K562 (cell line): ENCODE results near the gene XPA. TPM values are rescaled to one million over a fixed set of nuclear protein-coding genes. Genes with fewer than 3 reads are reported as not detected.

ENCODE experiments used
- BRCA1 ChIP-seq, 2 experiments: fragments of 450-650 bp in 1 of 2; sonication (generic) in 1 of 2; formaldehyde crosslinking in 1 of 2; IDR thresholded peaks; 2 replicates each; pipeline versions ENCODE4 v1.5.0 to v1.6.1; 2017 to 2020; ENCODE audit warnings: mild to moderate bottlenecking in 1 of 2, missing genetic modification reagents in 1 of 2
- CBFA2T2 ChIP-seq: fragments of 450-650 bp; conservative IDR thresholded peaks from 2 replicates; pipeline ENCODE4 v1.6.1; 2017; ENCODE audit warnings: mild to moderate bottlenecking
- CBFA2T3 ChIP-seq: fragments of 450-650 bp; IDR thresholded peaks from 2 replicates; pipeline ENCODE4 v1.6.1; 2017
- CSDE1 ChIP-seq, 2 experiments: fragments of 450-650 bp; IDR thresholded peaks; 2 replicates each; pipeline ENCODE4 v1.6.1; 2016; ENCODE audit warnings: mild to moderate bottlenecking in 1 of 2
- GMEB1 ChIP-seq: fragments of 250-450 bp; sonication (Bioruptor Pico); IDR thresholded peaks from 2 replicates; pipeline ENCODE4 v1.4.0; 2020; ENCODE audit warnings: mild to moderate bottlenecking
- IRF1 ChIP-seq: sonication (generic); formaldehyde crosslinking; IDR thresholded peaks from 2 replicates; pipeline ENCODE4 v1.8.0; 2022; ENCODE audit warnings: missing genetic modification reagents, mild to moderate bottlenecking, borderline replicate concordance
- NCOR1 ChIP-seq: fragments of 450-650 bp; IDR thresholded peaks from 2 replicates; pipeline ENCODE4 v1.6.1; 2016; ENCODE audit warnings: mild to moderate bottlenecking, moderate library complexity
- PYGO2 ChIP-seq: fragments of 450-650 bp; IDR thresholded peaks from 2 replicates; pipeline ENCODE4 v1.6.1; 2016; ENCODE audit warnings: mild to moderate bottlenecking, missing genetic modification characterization, moderate library complexity, missing compliant biosample characterization
- SLC30A9 ChIP-seq: fragments of 250-450 bp; sonication (Bioruptor Pico); IDR thresholded peaks from 2 replicates; pipeline ENCODE4 v1.8.0; 2022; ENCODE audit warnings: mild to moderate bottlenecking, moderate library complexity
- SRSF9 ChIP-seq: fragments of 200-400 bp; formaldehyde crosslinking; IDR thresholded peaks from 2 replicates; pipeline ENCODE4 v1.6.1; 2017; ENCODE audit warnings: low read depth, low read length, borderline replicate concordance
- TARDBP ChIP-seq: fragments of 450-650 bp; IDR thresholded peaks from 2 replicates; pipeline ENCODE4 v1.6.1; 2016
- ZBTB1 ChIP-seq: sonication (generic); formaldehyde crosslinking; IDR thresholded peaks from 2 replicates; pipeline ENCODE4 v1.8.1; 2023; ENCODE audit warnings: missing genetic modification reagents, low read depth, mild to moderate bottlenecking, borderline replicate concordance
- ZNF431 ChIP-seq: sonication (generic); formaldehyde crosslinking; IDR thresholded peaks from 2 replicates; pipeline ENCODE4 v1.8.0; 2022; ENCODE audit warnings: mild to moderate bottlenecking, missing genetic modification reagents
- ZNF764 ChIP-seq: fragments of 250-450 bp; sonication (Bioruptor Pico); IDR thresholded peaks from 2 replicates; pipeline ENCODE4 v1.4.0; 2020; ENCODE audit warnings: low read depth, mild to moderate bottlenecking, moderate library complexity
- polyA plus RNA-seq, 8 experiments: library from polyadenylated mRNA; depleted of rRNA in 4 of 8; stranded (reverse) in 5 of 8; unstranded in 3 of 8; fragments of >200 nt; fragmentation: Nextera tagmentation in 2 of 8; fragmentation: Illumina TruSeq in 1 of 8; extraction: Ambion mirVana in 2 of 8; extraction: Trizol in 1 of 8; gene quantifications; 2 replicates each; pipeline versions ENCODE4 v1.2.1 to v1.2.3, GENCODE V29; 2011 to 2014; ENCODE audit warnings: inconsistent platforms in 1 of 8, missing spikeins in 1 of 8
- total RNA-seq, 7 experiments: library from RNA; depleted of rRNA in 6 of 7; stranded (reverse); fragments of >200 nt in 6 of 7; fragmentation: Illumina TruSeq in 2 of 7; extraction: Trizol in 2 of 7; gene quantifications; 2 replicates each; pipeline versions ENCODE4 v1.2.1 to v1.2.3, GENCODE V29; 2011 to 2021; ENCODE audit warnings: low replicate concordance in 1 of 7
- TF ChIP-seq, protein P1 (sequence below): sonication (generic); formaldehyde crosslinking; IDR thresholded peaks from 2 replicates; pipeline ENCODE4 v1.5.0; 2020; ENCODE audit warnings: missing genetic modification reagents
- TF ChIP-seq, protein P2 (sequence below): sonication (generic); formaldehyde crosslinking; IDR thresholded peaks from 2 replicates; pipeline ENCODE4 v1.8.1; 2023; ENCODE audit warnings: mild to moderate bottlenecking, missing genetic modification reagents
- TF ChIP-seq, protein P3 (sequence below): fragments of 250-450 bp; sonication (Bioruptor Pico); IDR thresholded peaks from 2 replicates; pipeline ENCODE4 v1.8.0; 2021; ENCODE audit warnings: mild to moderate bottlenecking, moderate library complexity
- TF ChIP-seq, protein P4 (sequence below), 2 experiments: IDR thresholded peaks in 1 of 2; conservative IDR thresholded peaks in 1 of 2; 2 replicates each; pipeline ENCODE4 v1.6.1; 2016; ENCODE audit warnings: low read depth in 2 of 2, mild to moderate bottlenecking in 1 of 2, missing compliant biosample characterization in 1 of 2, missing genetic modification characterization in 1 of 2, moderate library complexity in 1 of 2

Gene XPA
- total and polyA plus RNA-seq, 9 of the 15 experiments (the other 6 are each of a cell fraction or from before 2014, with no cell fraction given): 5.1 to 18.2 (median 14.1) TPM

GRCh38 chr9:97632248-97632984 is 64.7 kb downstream of the XPA start (continued):
- TF ChIP-seq, protein P1, sequence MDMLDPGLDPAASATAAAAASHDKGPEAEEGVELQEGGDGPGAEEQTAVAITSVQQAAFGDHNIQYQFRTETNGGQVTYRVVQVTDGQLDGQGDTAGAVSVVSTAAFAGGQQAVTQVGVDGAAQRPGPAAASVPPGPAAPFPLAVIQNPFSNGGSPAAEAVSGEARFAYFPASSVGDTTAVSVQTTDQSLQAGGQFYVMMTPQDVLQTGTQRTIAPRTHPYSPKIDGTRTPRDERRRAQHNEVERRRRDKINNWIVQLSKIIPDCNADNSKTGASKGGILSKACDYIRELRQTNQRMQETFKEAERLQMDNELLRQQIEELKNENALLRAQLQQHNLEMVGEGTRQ: no peak
- TF ChIP-seq, protein P2, sequence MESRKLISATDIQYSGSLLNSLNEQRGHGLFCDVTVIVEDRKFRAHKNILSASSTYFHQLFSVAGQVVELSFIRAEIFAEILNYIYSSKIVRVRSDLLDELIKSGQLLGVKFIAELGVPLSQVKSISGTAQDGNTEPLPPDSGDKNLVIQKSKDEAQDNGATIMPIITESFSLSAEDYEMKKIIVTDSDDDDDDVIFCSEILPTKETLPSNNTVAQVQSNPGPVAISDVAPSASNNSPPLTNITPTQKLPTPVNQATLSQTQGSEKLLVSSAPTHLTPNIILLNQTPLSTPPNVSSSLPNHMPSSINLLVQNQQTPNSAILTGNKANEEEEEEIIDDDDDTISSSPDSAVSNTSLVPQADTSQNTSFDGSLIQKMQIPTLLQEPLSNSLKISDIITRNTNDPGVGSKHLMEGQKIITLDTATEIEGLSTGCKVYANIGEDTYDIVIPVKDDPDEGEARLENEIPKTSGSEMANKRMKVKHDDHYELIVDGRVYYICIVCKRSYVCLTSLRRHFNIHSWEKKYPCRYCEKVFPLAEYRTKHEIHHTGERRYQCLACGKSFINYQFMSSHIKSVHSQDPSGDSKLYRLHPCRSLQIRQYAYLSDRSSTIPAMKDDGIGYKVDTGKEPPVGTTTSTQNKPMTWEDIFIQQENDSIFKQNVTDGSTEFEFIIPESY (CRISPR knock-in tag): no peak
- TF ChIP-seq ZNF431 (CRISPR knock-in tag) (no peak), ZBTB1 (CRISPR knock-in tag) (no peak), TARDBP (no peak), IRF1 (no peak), PYGO2 (tag) (0 out of 2 replicates have a peak, but pooled peaks have one; percentile 47), NCOR1 (no peak), CBFA2T3 (peak; percentile 26; the same call in 1 of the 2 replicates), ZNF764 (no peak), CBFA2T2 (no peak), GMEB1 (CRISPR knock-in tag) (no peak), CSDE1 (IDR thresholded peaks at IDR 0.05) (no peak; a peak in 1 of 4 replicates), BRCA1 (IDR thresholded peaks at IDR 0.05) (no peak), BRCA1 (CRISPR knock-in tag; IDR thresholded peaks at IDR 0.05) (no peak), SLC30A9 (CRISPR knock-in tag) (no peak), SRSF9 (no peak)
- TF ChIP-seq, protein P3, sequence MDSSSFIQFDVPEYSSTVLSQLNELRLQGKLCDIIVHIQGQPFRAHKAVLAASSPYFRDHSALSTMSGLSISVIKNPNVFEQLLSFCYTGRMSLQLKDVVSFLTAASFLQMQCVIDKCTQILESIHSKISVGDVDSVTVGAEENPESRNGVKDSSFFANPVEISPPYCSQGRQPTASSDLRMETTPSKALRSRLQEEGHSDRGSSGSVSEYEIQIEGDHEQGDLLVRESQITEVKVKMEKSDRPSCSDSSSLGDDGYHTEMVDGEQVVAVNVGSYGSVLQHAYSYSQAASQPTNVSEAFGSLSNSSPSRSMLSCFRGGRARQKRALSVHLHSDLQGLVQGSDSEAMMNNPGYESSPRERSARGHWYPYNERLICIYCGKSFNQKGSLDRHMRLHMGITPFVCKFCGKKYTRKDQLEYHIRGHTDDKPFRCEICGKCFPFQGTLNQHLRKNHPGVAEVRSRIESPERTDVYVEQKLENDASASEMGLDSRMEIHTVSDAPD: no peak
- TF ChIP-seq, protein P4, sequence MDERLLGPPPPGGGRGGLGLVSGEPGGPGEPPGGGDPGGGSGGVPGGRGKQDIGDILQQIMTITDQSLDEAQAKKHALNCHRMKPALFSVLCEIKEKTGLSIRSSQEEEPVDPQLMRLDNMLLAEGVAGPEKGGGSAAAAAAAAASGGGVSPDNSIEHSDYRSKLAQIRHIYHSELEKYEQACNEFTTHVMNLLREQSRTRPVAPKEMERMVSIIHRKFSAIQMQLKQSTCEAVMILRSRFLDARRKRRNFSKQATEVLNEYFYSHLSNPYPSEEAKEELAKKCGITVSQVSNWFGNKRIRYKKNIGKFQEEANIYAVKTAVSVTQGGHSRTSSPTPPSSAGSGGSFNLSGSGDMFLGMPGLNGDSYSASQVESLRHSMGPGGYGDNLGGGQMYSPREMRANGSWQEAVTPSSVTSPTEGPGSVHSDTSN (CRISPR knock-in tag; IDR thresholded peaks at IDR 0.05; ENCODE audit: low read depth): no peak
- TF ChIP-seq, protein P4 (tag; conservative IDR thresholded peaks at IDR 0.05; ENCODE audit: low read depth): no peak
